ENCODE data around the gene VEPH1. TPM values are rescaled to one million over a fixed set of nuclear protein-coding genes. Genes with fewer than 3 reads are reported as not detected.

Gene VEPH1
- total RNA-seq, 1 experiment from 2014 or later: 7.7 TPM

GRCh38 chr3:157237886-157238285 lies 265.3 kb downstream of the VEPH1 start:
- Mint-ChIP-seq H3K4me1 (peaks cover 0 to 6% of the 10 kb centered on the region in 2 experiments; a peak in 2 of 4 replicates), H3K9me3 (no peaks in the 10 kb centered on the region), H3K27me3 (ENCODE audit: low read depth) (no peaks in the 10 kb centered on the region), H3K27ac (no peak overlapping the region; a peak in 1 of 7 replicates), H3K36me3 (ENCODE audit: insufficient read depth in 1 of 3, low read depth in 3 of 3) (no peaks in the 10 kb centered on the region), H3K4me3 (no peak overlapping the region)
- WGBS (ENCODE audit: extremely low coverage, insufficient read length, low lambda C conversion rate): no CpG with 5 or more reads among the region's 3 CpGs
- Histone ChIP-seq H4K91ac (ENCODE audit: insufficient read length, low read depth, low read length) (no peak overlapping the region), H3K9me3 (ENCODE audit: control insufficient read depth, low read depth, low read length) (no peaks in the 10 kb centered on the region), H2BK120ac (ENCODE audit: low read depth, low read length, poor library complexity, severe bottlenecking) (no peak overlapping the region), H2AK5ac (ENCODE audit: insufficient read length, low read length) (no peak overlapping the region), H3K18ac (ENCODE audit: insufficient read length, low read depth, low read length) (no peak overlapping the region), H2BK20ac (ENCODE audit: low read depth, low read length, poor library complexity, severe bottlenecking) (no peak overlapping the region), H3K27me3 (ENCODE audit: insufficient read depth, low read length) (no peaks in the 10 kb centered on the region), H2BK12ac (ENCODE audit: insufficient read length, low read depth, low read length) (no peak overlapping the region), H2BK5ac (ENCODE audit: insufficient read length, low read length) (no peak overlapping the region), H3K4ac (ENCODE audit: low read depth, low read length) (no peak overlapping the region), H3K9ac (ENCODE audit: extremely low read depth, insufficient read length, low read length) (no peak overlapping the region), H3K4me1 (ENCODE audit: insufficient read depth, low read length) (no peaks in the 10 kb centered on the region), H3K23ac (ENCODE audit: insufficient read length, low read depth, low read length) (no peak overlapping the region), H3K14ac (ENCODE audit: insufficient read depth, low read length) (no peak overlapping the region), H4K20me1 (ENCODE audit: control insufficient read depth, insufficient read depth, insufficient read length) (no peaks in the 10 kb centered on the region), H3K79me2 (ENCODE audit: insufficient read depth, low read length) (no peaks in the 10 kb centered on the region), H2BK15ac (ENCODE audit: low read depth, low read length) (no peak overlapping the region), H2AFZ (ENCODE audit: low read length) (no peak overlapping the region), H3K56ac (ENCODE audit: insufficient read length, low read depth, low read length) (no peak overlapping the region), H3K23me2 (ENCODE audit: insufficient read length, low read depth, low read length, poor library complexity, severe bottlenecking) (no peaks in the 10 kb centered on the region), H4K8ac (replicated peaks; ENCODE audit: insufficient read length, low read depth, low read length) (no peak overlapping the region), H3T11ph (ENCODE audit: low read length) (no peak overlapping the region), H3K79me1 (ENCODE audit: insufficient read depth, low read depth, low read length, poor library complexity, severe bottlenecking) (no peaks in the 10 kb centered on the region), H3K27ac (ENCODE audit: insufficient read length, low read depth, low read length) (no peak overlapping the region), H3K4me2 (ENCODE audit: insufficient read depth, insufficient read length, low read length) (no peak overlapping the region), H4K5ac (ENCODE audit: insufficient read length, low read depth, low read length) (no peak overlapping the region)
- no peak for TF ChIP-seq CTCF (conservative IDR thresholded peaks at IDR 0.05)
- DNase-seq: no peak
